Fibroblast of the conjunctiva (primary cell): ENCODE measurements around the gene SLC2A5.

ENCODE experiments used
- DNase-seq: peaks from one replicate; pipeline ENCODE4 v3.0.0-alpha.2; 2010; ENCODE audit warnings: low read depth

SLC2A5 gene

GRCh38 chr1:9061252-9061960 is 8.0 kb downstream of the SLC2A5 start:
- DNase-seq: no peak

- no peak for DNase-seq
Measured at GRCh38 chr1:9059891-9060744, 9.3 kb downstream of the SLC2A5 start.

- DNase-seq: no peak
Measured at GRCh38 chr1:9058465-9058864, 11.0 kb downstream of the SLC2A5 start.

- DNase-seq: no peak
Measured at GRCh38 chr1:9057851-9058250, 11.6 kb downstream of the SLC2A5 start.

GRCh38 chr1:9052272-9053049 is 17.0 kb downstream of the SLC2A5 start:
- DNase-seq: no peak

GRCh38 chr1:9051379-9051778 is 18.1 kb downstream of the SLC2A5 start:
- DNase-seq: no peak

- no peak for DNase-seq
Measured at GRCh38 chr1:9050803-9051202, 18.6 kb downstream of the SLC2A5 start.

GRCh38 chr1:9048551-9048950 is 20.9 kb downstream of the SLC2A5 start:
- no peak for DNase-seq

GRCh38 chr1:9047019-9047418 is 22.4 kb downstream of the SLC2A5 start:
- no peak for DNase-seq

- no peak for DNase-seq
Measured at GRCh38 chr1:9045861-9046510, 23.4 kb downstream of the SLC2A5 start.

- DNase-seq: no peak
Measured at GRCh38 chr1:9044236-9044635, 25.2 kb downstream of the SLC2A5 start.

- no peak for DNase-seq
Measured at GRCh38 chr1:9042272-9042671, 27.2 kb downstream of the SLC2A5 start.

GRCh38 chr1:9041116-9041779 is 28.2 kb downstream of the SLC2A5 start:
- no peak for DNase-seq

GRCh38 chr1:9040659-9041030 is 28.8 kb downstream of the SLC2A5 start:
- no peak for DNase-seq

GRCh38 chr1:9039761-9040658 is 29.4 kb downstream of the SLC2A5 start:
- DNase-seq: no peak

GRCh38 chr1:9038881-9039760 is 30.3 kb downstream of the SLC2A5 start:
- no peak for DNase-seq

GRCh38 chr1:9038338-9038650 is 31.1 kb downstream of the SLC2A5 start:
- DNase-seq: no peak

GRCh38 chr1:9037476-9038337 is 31.7 kb downstream of the SLC2A5 start:
- no peak for DNase-seq

GRCh38 chr1:9035226-9035625 is 34.2 kb downstream of the SLC2A5 start:
- no peak for DNase-seq
